Stomach smooth muscle (tissue), 2 donors: ENCODE data around the gene LEKR1.

ENCODE experiments used
- H3K27ac ChIP-seq: one replicate; pipeline ENCODE4 v1.7.0; 2013; ENCODE audit warnings: mild to moderate bottlenecking, low read length, inconsistent platforms
- H3K27me3 ChIP-seq, 2 donors: one replicate each; pipeline ENCODE4 v1.7.0; 2013; ENCODE audit warnings: low read length in 2 of 2; ENCODE audit not compliant: insufficient read depth in 2 of 2, control insufficient read depth in 1 of 2
- H3K36me3 ChIP-seq, 2 donors: one replicate each; pipeline ENCODE4 v1.7.0; 2013; ENCODE audit warnings: low read length in 2 of 2; ENCODE audit not compliant: control insufficient read depth in 2 of 2, insufficient read depth in 2 of 2
- H3K4me1 ChIP-seq: one replicate; pipeline ENCODE4 v1.7.0; 2013; ENCODE audit warnings: low read length; ENCODE audit not compliant: control insufficient read depth, insufficient read depth
- H3K4me3 ChIP-seq, 2 donors: one replicate each; pipeline ENCODE4 v1.7.0; 2013; ENCODE audit warnings: low read length in 2 of 2
- H3K9ac ChIP-seq, 2 donors: one replicate each; pipeline ENCODE4 v1.7.0; 2013; ENCODE audit warnings: low read length in 2 of 2, mild to moderate bottlenecking in 1 of 2
- H3K9me3 ChIP-seq, 2 donors: one replicate each; pipeline ENCODE4 v1.7.0; 2013; ENCODE audit warnings: low read length in 2 of 2; ENCODE audit not compliant: control insufficient read depth in 2 of 2
- donor health status: healthy.
- donor health status: Pancreatic carcinoma.

Gene LEKR1

DNA sequence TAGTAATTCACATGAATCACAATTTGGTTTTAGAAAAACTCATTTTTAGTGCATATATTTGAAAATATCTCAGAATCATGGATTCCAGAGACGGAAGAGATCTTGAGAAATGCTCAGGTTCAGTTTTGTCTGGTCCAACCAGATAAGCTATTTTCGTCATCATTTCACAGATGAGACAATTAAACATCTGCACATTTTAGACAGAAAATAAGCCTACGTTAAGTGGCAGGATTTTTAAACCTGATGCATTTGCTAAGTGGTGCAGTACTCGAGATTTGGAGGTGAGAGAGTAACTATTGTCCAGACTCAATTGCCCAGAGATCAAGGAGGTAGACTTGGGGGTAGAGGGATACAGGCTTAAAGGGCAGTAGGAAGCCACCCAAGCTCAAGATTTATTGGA is 243.3 kb downstream of the LEKR1 start:
- Histone ChIP-seq H3K36me3 (no peaks in the 10 kb centered on the region), H3K9ac (no peak overlapping the region), H3K9me3 (no peaks in the 10 kb centered on the region), H3K4me1 (no peaks in the 10 kb centered on the region), H3K4me3 (no peak overlapping the region), H3K27ac (no peak overlapping the region), H3K27me3 (no peaks in the 10 kb centered on the region)

DNA sequence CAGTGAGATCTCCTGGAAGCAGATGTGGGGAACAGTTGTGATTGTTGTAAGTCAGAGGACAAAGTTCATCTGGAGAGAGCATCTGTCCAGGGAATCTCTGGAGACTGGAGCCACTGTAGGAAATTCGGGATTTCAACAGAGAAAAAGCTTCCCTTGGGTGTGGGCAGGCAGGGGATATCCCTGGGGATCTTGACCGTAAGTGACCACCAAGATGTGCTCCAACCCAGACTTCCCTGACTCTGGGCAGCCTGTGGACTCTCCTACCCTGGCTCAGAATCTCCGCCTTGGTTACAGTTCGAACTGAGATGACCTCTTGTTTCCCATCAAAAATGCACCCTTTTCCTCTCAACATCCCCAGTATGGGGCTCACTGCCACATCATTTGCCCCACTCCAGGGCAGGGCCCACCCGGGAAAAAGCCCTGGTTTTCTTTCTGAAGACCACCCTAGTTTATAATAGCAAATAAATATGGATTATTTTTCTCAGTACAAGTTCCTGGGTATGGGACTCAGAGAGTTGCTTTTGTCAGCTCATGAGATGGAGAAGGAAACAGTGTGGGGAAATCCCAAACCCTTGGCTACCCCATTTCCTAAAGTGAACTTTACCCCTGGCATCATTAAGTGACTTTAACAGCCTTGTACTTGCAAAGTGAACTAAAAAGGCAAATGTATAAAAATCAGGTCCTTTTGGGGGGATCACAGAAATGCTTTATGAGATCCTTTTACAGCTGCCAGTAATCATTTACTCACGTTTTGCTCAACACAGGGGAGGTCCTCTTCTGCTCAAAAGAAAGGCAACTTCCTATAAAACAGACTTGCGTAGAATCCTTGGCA is 243.9 kb downstream of the LEKR1 start:
- H3K27ac ChIP-seq: no peak overlapping the region
- H3K4me1 ChIP-seq: no peaks in the 10 kb centered on the region
- no peak overlapping the region for H3K9ac ChIP-seq
- no peaks in the 10 kb centered on the region for H3K27me3 ChIP-seq
- no peak overlapping the region for H3K4me3 ChIP-seq
- H3K36me3 ChIP-seq: no peaks in the 10 kb centered on the region
- no peaks in the 10 kb centered on the region for H3K9me3 ChIP-seq

- Histone ChIP-seq H3K27me3 (no peaks in the 10 kb centered on the region), H3K9ac (no peak overlapping the region), H3K36me3 (no peaks in the 10 kb centered on the region), H3K27ac (no peak overlapping the region), H3K9me3 (no peaks in the 10 kb centered on the region), H3K4me3 (no peak overlapping the region), H3K4me1 (no peaks in the 10 kb centered on the region)
Measured at GRCh38 chr3:157070678-157070999, 244.5 kb downstream of the LEKR1 start.

GRCh38 chr3:157071744-157072525 is 245.8 kb downstream of the LEKR1 start:
- Histone ChIP-seq H3K9ac (no peak overlapping the region), H3K27me3 (no peaks in the 10 kb centered on the region), H3K4me3 (no peak overlapping the region), H3K9me3 (no peaks in the 10 kb centered on the region), H3K27ac (no peak overlapping the region), H3K36me3 (no peaks in the 10 kb centered on the region), H3K4me1 (no peaks in the 10 kb centered on the region)

- H3K27ac ChIP-seq: no peak overlapping the region
- no peaks in the 10 kb centered on the region for H3K27me3 ChIP-seq
- H3K36me3 ChIP-seq: no peaks in the 10 kb centered on the region
- H3K4me3 ChIP-seq: no peak overlapping the region
- no peak overlapping the region for H3K9ac ChIP-seq
- no peaks in the 10 kb centered on the region for H3K4me1 ChIP-seq
- H3K9me3 ChIP-seq: no peaks in the 10 kb centered on the region
Measured at GRCh38 chr3:157073810-157074209, 247.7 kb downstream of the LEKR1 start.

DNA sequence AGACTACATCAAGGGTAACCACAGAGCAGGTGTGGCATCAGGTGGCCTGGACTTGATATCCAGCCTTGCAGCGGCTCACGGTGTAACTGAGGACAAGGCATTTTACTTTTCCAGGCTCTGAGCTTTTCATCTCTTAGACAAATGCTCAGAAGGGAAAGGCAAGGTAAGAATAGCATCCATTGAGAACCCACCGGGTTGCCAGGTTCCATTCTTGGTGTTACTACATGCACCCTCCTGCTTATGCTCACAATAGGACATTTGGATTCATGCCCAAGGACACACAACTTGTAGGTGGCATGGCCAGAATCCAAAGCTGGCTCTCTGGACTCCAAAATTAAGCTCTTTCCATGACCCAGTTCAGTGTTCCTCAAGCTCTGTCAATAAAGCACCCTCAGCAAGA is 248.3 kb downstream of the LEKR1 start:
- Histone ChIP-seq H3K27me3 (no peaks in the 10 kb centered on the region), H3K4me3 (no peak overlapping the region), H3K36me3 (no peaks in the 10 kb centered on the region), H3K4me1 (no peaks in the 10 kb centered on the region), H3K9me3 (no peaks in the 10 kb centered on the region), H3K27ac (no peak overlapping the region), H3K9ac (no peak overlapping the region)

- Histone ChIP-seq H3K9me3 (no peaks in the 10 kb centered on the region), H3K4me1 (no peaks in the 10 kb centered on the region), H3K27ac (no peak overlapping the region), H3K36me3 (no peaks in the 10 kb centered on the region), H3K27me3 (no peaks in the 10 kb centered on the region), H3K4me3 (no peak overlapping the region), H3K9ac (no peak overlapping the region)
Measured at GRCh38 chr3:157074981-157075380, 248.8 kb downstream of the LEKR1 start.

DNA sequence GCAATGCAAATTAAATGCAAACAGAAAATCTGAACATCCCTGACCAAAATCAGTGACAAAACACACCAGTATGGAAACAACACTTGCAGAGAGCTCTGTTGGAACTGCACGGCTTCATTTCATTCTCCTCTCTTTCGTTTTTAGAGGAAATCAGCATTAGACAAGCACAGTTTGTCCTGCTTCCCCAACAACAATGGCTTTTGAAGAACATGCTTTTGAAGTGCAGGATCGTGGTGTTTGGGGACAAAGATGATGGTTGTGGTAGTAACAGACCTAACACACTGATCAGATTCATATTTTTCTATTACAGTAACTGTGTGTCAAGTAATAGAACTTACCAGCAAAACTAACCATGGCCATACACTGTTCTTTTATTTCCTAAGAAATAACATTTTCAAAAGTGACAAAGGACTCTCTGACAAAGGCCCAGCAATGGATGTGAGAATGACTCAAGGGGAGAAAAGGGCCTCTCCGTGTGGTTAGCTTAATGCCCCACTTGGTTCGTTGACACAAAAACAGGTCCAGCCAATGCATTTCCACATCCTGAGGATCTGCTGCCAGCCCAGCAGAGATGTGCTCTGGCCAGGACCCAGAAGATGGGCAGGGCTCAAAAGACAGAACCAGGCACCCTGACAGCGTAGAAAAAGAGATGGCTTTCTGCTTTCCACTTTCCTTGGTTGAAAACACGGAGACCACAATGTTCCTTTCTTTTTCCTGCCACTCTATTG is 249.7 kb downstream of the LEKR1 start:
- Histone ChIP-seq H3K27me3 (no peaks in the 10 kb centered on the region), H3K36me3 (no peaks in the 10 kb centered on the region), H3K9me3 (no peaks in the 10 kb centered on the region), H3K27ac (no peak overlapping the region), H3K9ac (no peak overlapping the region), H3K4me1 (no peaks in the 10 kb centered on the region), H3K4me3 (no peak overlapping the region)

DNA sequence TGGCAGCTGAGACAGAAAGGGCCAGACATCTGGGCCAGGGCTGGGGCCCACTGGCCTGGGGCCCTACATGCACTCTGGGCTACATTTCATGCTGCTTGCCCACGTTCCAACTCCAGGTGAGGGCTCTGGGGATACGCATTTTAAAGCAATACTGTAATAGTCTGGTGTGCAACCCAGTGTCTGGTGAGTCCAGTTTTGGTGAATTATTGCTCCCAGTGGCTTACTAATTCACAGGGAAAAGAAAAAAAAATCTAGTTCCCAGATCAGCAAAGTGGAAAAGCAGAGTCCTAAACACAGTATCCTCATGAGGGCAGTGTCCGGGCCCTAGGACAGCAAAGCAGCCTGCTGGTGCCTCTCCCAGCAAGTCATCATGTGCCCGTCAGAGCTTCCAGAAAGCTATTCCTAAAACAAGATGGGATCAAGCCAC is 251.4 kb downstream of the LEKR1 start:
- Histone ChIP-seq H3K9me3 (no peaks in the 10 kb centered on the region), H3K27me3 (no peaks in the 10 kb centered on the region), H3K9ac (no peak overlapping the region), H3K27ac (no peak overlapping the region), H3K4me3 (no peak overlapping the region), H3K36me3 (no peaks in the 10 kb centered on the region), H3K4me1 (peaks cover 6% of the 10 kb centered on the region)

DNA sequence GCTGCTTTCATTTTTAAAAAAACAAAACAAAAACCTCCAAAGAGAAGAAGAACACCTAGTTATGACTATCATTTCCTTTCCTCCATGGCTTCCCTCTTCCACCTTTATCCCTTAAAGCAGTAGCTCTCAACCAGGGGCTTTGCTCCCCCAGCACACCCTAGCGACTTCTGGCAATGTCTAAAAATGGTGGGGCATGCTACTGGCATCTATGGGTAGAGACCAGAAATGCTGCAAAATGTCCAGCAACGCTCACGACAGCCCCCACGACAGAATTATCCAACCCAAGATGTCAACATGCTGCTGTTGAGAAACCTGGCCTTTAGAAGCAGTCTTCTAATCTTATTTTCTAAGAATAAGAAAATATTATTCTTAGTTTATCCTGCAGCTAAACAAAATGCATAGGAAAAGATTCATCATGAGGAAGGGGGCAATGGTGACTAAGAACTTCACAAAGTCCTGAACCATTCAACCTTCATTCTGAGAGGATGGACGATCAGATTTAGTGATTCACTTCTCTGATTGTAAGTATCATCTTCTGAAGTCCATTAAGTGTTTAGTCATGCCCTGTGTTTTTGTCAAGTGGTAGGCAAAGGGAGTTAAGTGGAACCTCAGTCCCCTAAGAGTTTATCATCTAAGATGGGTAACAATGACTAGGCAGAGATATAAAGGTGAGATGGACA is 252.1 kb downstream of the LEKR1 start:
- H3K9me3 ChIP-seq: no peaks in the 10 kb centered on the region
- no peak overlapping the region for H3K9ac ChIP-seq
- no peaks in the 10 kb centered on the region for H3K27me3 ChIP-seq
- peaks cover 6% of the 10 kb centered on the region for H3K4me1 ChIP-seq
- no peak overlapping the region for H3K27ac ChIP-seq
- H3K36me3 ChIP-seq: no peaks in the 10 kb centered on the region
- H3K4me3 ChIP-seq: no peak overlapping the region
